Lung (tissue), 12 donors: Measurements from ENCODE around the gene WNT9B. TPM values are rescaled to one million over a fixed set of nuclear protein-coding genes. Genes with fewer than 3 reads are reported as not detected.

Experiments
- ATAC-seq: fragments of 200-7000 bp; cut with Tn5 transposase; one replicate; pipeline ENCODE4 v1.9.1; 2020; ENCODE audit warnings: moderate number of reproducible peaks; ENCODE audit not compliant: insufficient read depth, low FRiP score
- DNase-seq, 3 donors: peaks; one replicate each; pipeline ENCODE4 v3.0.0-alpha.2; 2013 to 2017
- H3K27ac ChIP-seq, 2 donors: one replicate each; pipeline ENCODE4 v1.5.1; 2013; ENCODE audit warnings: mild to moderate bottlenecking in 2 of 2, moderate library complexity in 2 of 2, control low read depth in 1 of 2, inconsistent platforms in 1 of 2, low read depth in 1 of 2, low read length in 1 of 2
- H3K27me3 ChIP-seq, 3 donors: one replicate each; pipeline ENCODE4 v1.5.1; 2013; ENCODE audit warnings: low read length in 2 of 3; ENCODE audit not compliant: control insufficient read depth in 3 of 3, insufficient read depth in 3 of 3
- H3K36me3 ChIP-seq, 4 donors: one replicate each; pipeline ENCODE4 v1.5.1; 2013; ENCODE audit warnings: low read length in 4 of 4, mild to moderate bottlenecking in 1 of 4, moderate library complexity in 1 of 4; ENCODE audit not compliant: control insufficient read depth in 4 of 4, insufficient read depth in 4 of 4
- H3K4me1 ChIP-seq, 5 donors: one replicate each; pipeline ENCODE4 v1.5.1; 2013; ENCODE audit warnings: low read length in 5 of 5, mild to moderate bottlenecking in 2 of 5, moderate library complexity in 1 of 5; ENCODE audit not compliant: control insufficient read depth in 5 of 5, insufficient read depth in 5 of 5
- H3K4me3 ChIP-seq: one replicate; pipeline ENCODE4 v1.5.1; 2013; ENCODE audit warnings: mild to moderate bottlenecking, control low read depth, moderate library complexity
- H3K9ac ChIP-seq, 2 donors: one replicate each; pipeline ENCODE4 v1.5.1; 2013; ENCODE audit warnings: low read length in 2 of 2, control low read depth in 1 of 2; ENCODE audit not compliant: insufficient read depth in 1 of 2
- H3K9me3 ChIP-seq, 4 donors: one replicate each; pipeline ENCODE4 v1.5.1; 2013; ENCODE audit warnings: low read length in 3 of 4, mild to moderate bottlenecking in 1 of 4, moderate library complexity in 1 of 4; ENCODE audit not compliant: control insufficient read depth in 4 of 4, insufficient read depth in 3 of 4
- WGBS, 2 donors: extraction: QIAGEN DNeasy Blood & Tissue Kit; methylation state at CpG; one replicate each; pipeline ENCODE4 v1.1.7; 2013; 5-methylcytosine and 5-hydroxymethylcytosine counted together
- polyA plus RNA-seq, 2 donors: library from polyadenylated mRNA; stranded (reverse); fragments of 200-250 nt; gene quantifications; one replicate each; pipeline ENCODE4 v1.2.1, GENCODE V29; 2013
- total RNA-seq, 2 donors: library from RNA; depleted of rRNA in 1 of 2; stranded (reverse); fragments of >200 nt in 1 of 2; gene quantifications; one replicate each; pipeline ENCODE4 v1.2.1, GENCODE V29; 2014 to 2021
- TF ChIP-seq, protein P1 (sequence below): IDR thresholded peaks from 2 replicates; pipeline ENCODE4 v1.5.1; 2012; ENCODE audit warnings: mild to moderate bottlenecking; ENCODE audit errors: control extremely low read depth, extremely low read depth
- donor health status: control.
- donor health status: control.
- donor health status: Bipolar disorder and iron deficiency.
- donor health status: healthy.
- donor health status: DM: yes; HTN: yes; CAD: no.

WNT9B gene
- total and polyA plus RNA-seq, 4 donors: 0.11 to 0.33 (median 0.17) TPM

DNA sequence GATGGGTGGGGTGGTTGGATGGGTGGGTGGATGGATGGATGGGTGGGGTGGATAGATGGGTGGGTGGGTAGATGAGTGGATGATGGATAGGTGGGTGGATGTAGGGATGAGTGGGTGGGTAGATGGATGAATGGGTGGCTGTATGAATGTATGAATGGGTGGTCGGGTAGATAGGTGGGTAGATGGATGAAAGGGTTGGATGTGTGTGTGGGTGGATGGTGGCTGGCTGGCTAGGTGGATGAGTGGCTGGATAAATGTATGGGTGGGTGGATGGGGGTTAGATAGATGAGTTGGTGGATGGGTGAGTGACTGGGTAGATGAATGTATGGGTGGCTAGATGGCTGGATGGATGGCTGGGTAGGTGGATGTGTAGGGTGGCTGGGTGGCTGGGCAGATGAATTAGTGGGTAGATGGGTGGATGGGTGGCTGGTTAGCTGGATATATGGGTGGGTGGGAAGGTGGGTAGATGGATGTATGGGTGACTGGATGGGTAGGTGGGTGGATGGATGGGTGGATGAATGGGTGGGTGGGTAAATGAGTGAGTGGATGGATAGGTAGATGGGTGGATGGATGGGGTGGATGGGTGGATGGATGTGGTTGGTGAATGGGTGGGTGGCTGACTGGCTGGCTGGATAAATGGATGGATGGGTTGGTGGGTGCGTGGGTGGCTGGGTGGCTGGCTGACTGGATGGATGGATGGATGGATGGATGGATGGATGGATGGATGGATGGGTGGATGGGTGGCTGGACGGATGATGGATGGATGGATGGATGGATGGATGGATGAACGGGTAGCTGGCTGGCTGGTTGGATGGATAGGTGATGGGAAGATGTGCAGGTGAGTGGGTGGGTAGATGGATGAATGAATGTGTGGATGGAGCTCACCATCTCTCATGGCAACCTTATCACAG is 52.6 kb downstream of the WNT9B start:
- H3K4me1 ChIP-seq: peaks cover 0 to 2% (median 0%) of the 10 kb centered on the region in 5 donors
- H3K27ac ChIP-seq: no peak overlapping the region
- TF ChIP-seq, protein P1, sequence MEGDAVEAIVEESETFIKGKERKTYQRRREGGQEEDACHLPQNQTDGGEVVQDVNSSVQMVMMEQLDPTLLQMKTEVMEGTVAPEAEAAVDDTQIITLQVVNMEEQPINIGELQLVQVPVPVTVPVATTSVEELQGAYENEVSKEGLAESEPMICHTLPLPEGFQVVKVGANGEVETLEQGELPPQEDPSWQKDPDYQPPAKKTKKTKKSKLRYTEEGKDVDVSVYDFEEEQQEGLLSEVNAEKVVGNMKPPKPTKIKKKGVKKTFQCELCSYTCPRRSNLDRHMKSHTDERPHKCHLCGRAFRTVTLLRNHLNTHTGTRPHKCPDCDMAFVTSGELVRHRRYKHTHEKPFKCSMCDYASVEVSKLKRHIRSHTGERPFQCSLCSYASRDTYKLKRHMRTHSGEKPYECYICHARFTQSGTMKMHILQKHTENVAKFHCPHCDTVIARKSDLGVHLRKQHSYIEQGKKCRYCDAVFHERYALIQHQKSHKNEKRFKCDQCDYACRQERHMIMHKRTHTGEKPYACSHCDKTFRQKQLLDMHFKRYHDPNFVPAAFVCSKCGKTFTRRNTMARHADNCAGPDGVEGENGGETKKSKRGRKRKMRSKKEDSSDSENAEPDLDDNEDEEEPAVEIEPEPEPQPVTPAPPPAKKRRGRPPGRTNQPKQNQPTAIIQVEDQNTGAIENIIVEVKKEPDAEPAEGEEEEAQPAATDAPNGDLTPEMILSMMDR: no peak
- WGBS, 2 donors: 92 to 97% methylated on average over 4 of the region's 4 CpGs
- H3K9me3 ChIP-seq: peaks cover 0 to under 1% (median 0%) of the 10 kb centered on the region in 4 donors
- DNase-seq: no peak
- H3K36me3 ChIP-seq: no peaks in the 10 kb centered on the region
- no peaks in the 10 kb centered on the region for H3K27me3 ChIP-seq
- no peak overlapping the region for H3K4me3 ChIP-seq
- ATAC-seq: no peak
- H3K9ac ChIP-seq: no peak overlapping the region

DNA sequence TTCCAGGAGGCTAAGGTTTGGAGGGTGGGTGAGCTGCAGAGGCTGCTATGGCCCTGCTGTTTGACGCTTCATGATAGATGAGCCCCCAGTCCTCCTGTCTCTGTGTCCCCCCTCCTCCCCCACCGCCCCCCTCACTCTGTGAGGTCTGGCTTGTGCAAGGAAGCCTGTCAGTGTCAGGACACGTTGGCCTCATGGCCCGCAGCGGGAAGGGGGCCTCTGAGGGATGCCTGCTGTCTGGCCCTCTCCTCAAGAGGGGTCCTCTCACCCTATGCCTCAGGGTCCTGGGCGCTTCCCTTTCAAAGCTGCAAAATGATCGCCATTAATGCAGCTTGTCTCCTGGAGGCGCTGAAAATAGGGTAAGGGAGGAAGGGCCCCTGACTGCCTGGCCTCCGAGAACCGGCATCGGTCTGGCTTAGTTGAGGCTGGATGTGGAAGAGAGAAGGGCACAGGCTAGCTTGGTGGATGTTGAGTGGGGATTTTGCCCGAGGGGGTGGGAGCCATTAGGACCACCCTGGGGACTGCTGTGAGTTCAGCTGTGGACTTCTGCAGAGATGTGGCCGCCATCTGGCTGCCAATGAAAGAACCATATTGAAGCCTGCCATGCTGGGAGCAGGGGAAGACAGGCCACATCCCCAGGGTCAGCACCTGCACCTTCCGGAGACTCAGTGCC is 56.8 kb downstream of the WNT9B start:
- H3K4me3 ChIP-seq: no peak overlapping the region
- ATAC-seq (no peak), DNase-seq (no peak)
- H3K36me3 ChIP-seq: no peaks in the 10 kb centered on the region
- H3K4me1 ChIP-seq: peaks cover 0 to 2% (median 0%) of the 10 kb centered on the region in 5 donors
- no peaks in the 10 kb centered on the region for H3K9me3 ChIP-seq
- H3K9ac ChIP-seq: no peak overlapping the region
- no peak overlapping the region for H3K27ac ChIP-seq
- 69 to 79% methylated on average over 14 of the region's 14 CpGs for WGBS, 2 donors
- no peaks in the 10 kb centered on the region for H3K27me3 ChIP-seq
- TF ChIP-seq, protein P1: no peak

DNA sequence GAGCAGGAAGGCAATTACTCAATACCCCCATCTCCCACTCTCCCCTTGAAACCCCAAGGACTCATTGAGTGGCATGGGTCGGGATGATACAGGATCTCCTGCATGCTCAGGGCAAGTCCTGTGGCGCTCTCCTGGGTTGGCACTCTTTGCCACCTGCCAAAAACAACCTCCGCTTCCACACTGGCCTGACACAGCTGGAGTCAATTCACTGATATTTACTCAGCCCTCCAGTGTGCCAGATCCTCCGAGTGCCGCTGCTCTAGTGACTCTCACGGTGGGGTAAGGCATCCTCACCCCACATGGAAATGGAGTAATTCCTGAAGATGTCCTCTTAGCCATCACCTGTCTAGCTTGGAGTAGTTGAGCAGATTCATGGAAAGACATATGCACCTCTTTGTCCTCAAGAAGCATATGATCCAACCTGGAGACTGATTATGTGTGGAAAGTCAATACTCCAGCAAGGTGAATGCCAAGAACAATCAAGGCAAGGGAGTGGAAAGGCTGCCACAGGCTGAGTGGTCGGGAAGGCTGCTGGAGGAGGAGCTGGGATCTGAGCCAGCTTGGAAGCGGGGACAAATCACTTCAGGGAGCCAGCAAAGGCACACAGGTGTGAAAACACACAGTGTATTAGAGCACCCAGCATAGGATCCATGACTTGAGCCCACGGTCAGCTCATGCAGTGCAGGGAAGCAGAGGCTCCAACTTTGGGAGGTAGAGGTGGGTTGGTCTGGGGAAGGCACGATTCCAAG is 59.0 kb downstream of the WNT9B start:
- H3K4me3 ChIP-seq: no peak overlapping the region
- TF ChIP-seq, protein P1: no peak
- ATAC-seq (no peak), DNase-seq (no peak)
- no peaks in the 10 kb centered on the region for H3K36me3 ChIP-seq
- no peaks in the 10 kb centered on the region for H3K27me3 ChIP-seq
- no peaks in the 10 kb centered on the region for H3K9me3 ChIP-seq
- WGBS, 2 donors: 63 to 84% methylated on average over 10 of the region's 10 CpGs
- peaks cover 0 to 2% (median 0%) of the 10 kb centered on the region in 5 donors for H3K4me1 ChIP-seq
- no peak overlapping the region for H3K27ac ChIP-seq
- H3K9ac ChIP-seq: no peak overlapping the region
